T-cell (primary cell): ENCODE results near the gene CHFR. TPM values are rescaled to one million over a fixed set of nuclear protein-coding genes. Genes with fewer than 3 reads are reported as not detected.

Experiments used
- ATAC-seq, 4 experiments: fragments of 200-7000 bp in 3 of 4; fragments of 150-1000 bp in 1 of 4; cut with Tn5 transposase; replicated peaks in 1 of 4; 1 replicate in 3 of 4; 2 replicates in 1 of 4; pipeline ENCODE4 v1.10.0; 2021; ENCODE audit warnings: moderate library complexity in 3 of 4, mild to moderate bottlenecking in 2 of 4, moderate number of reproducible peaks in 1 of 4
- CTCF ChIA-PET, 2 donors: fragments of 300-600 bp; sonication (Branson Sonifier 250); formaldehyde crosslinking; loops; one replicate each; lab custom pipeline; 2022; ENCODE audit warnings: antibody characterized with exemption in 2 of 2; lab: Charles Lee
- POLR2A ChIA-PET, 2 donors: fragments of 300-600 bp; sonication (Branson Sonifier 250); formaldehyde crosslinking; loops; one replicate each; lab custom pipeline; 2022; ENCODE audit warnings: antibody characterized with exemption in 2 of 2; lab: Charles Lee
- DNase-seq, 35 experiments: peaks; one replicate each; pipeline versions ENCODE4 v3.0.0 to v3.0.0-alpha.2; 2013 to 2023
- H3K27ac ChIP-seq: one replicate; pipeline ENCODE4 v1.5.1; 2013; ENCODE audit warnings: low read length
- H3K27me3 ChIP-seq, 2 experiments: replicated peaks in 1 of 2; 1 replicate in 1 of 2; 2 replicates in 1 of 2; pipeline versions ENCODE4 v1.6.1 to v1.7.0; 2013; ENCODE audit warnings: low read length in 1 of 2, mixed read lengths in 1 of 2; ENCODE audit not compliant: control insufficient read depth in 2 of 2, insufficient read depth in 2 of 2; ENCODE audit errors: extremely low read depth in 1 of 2
- H3K36me3 ChIP-seq, 2 donors: 1 replicate in 1 of 2; 2 replicates in 1 of 2; pipeline versions ENCODE4 v1.6.1 to v1.7.0; 2013; ENCODE audit warnings: low read length in 1 of 2; ENCODE audit not compliant: control insufficient read depth in 2 of 2, insufficient read depth in 1 of 2; ENCODE audit errors: extremely low read depth in 1 of 2
- H3K4me1 ChIP-seq, 2 experiments: 1 replicate in 1 of 2; 2 replicates in 1 of 2; pipeline versions ENCODE4 v1.6.1 to v1.7.0; 2013; ENCODE audit warnings: low read length in 2 of 2, mixed read lengths in 1 of 2; ENCODE audit not compliant: insufficient read depth in 2 of 2, control insufficient read depth in 1 of 2; ENCODE audit errors: extremely low read depth in 1 of 2
- H3K4me3 ChIP-seq, 2 donors: 1 replicate in 1 of 2; 2 replicates in 1 of 2; pipeline versions ENCODE4 v1.5.1 to v1.7.0; 2013; ENCODE audit warnings: mild to moderate bottlenecking in 2 of 2, low read length in 1 of 2, moderate library complexity in 1 of 2; ENCODE audit not compliant: control insufficient read depth in 1 of 2; ENCODE audit errors: extremely low read depth in 1 of 2
- H3K9me3 ChIP-seq: 2 replicates; pipeline ENCODE4 v1.7.0; 2013
- H3K27ac Mint-ChIP-seq, 2 donors: one replicate each; pipeline ENCODE4 v1.8.0; 2020 to 2021; ENCODE audit warnings: mild to moderate bottlenecking in 2 of 2, mixed read lengths in 2 of 2
- H3K27me3 Mint-ChIP-seq, 2 donors: one replicate each; pipeline ENCODE4 v1.8.0; 2021 to 2022; ENCODE audit warnings: mixed read lengths in 2 of 2
- H3K36me3 Mint-ChIP-seq: one replicate; pipeline ENCODE4 v1.8.0; 2021; ENCODE audit warnings: mixed read lengths
- H3K4me1 Mint-ChIP-seq, 3 donors: one replicate each; pipeline ENCODE4 v1.8.0; 2020 to 2022; ENCODE audit warnings: mixed read lengths in 3 of 3, mild to moderate bottlenecking in 1 of 3
- H3K4me3 Mint-ChIP-seq, 3 donors: one replicate each; pipeline ENCODE4 v1.8.0; 2020 to 2022; ENCODE audit warnings: mild to moderate bottlenecking in 3 of 3, mixed read lengths in 3 of 3, moderate library complexity in 3 of 3
- H3K9me3 Mint-ChIP-seq, 3 donors: one replicate each; pipeline ENCODE4 v1.8.0; 2020 to 2022; ENCODE audit warnings: mixed read lengths in 3 of 3
- WGBS: methylation state at CpG from one replicate; pipeline ENCODE4 v1.1.5; 2013; ENCODE audit warnings: missing lambda C conversion rate; ENCODE audit not compliant: insufficient coverage; 5-methylcytosine and 5-hydroxymethylcytosine counted together
- total RNA-seq, 35 experiments: library from RNA in 6 of 35; stranded (reverse) in 6 of 35; fragments of 120-200 nt in 1 of 35; gene quantifications; one replicate each; pipeline versions ENCODE4 v1.2.1 to v1.2.4 and lab custom pipeline; 2013 to 2026

Gene CHFR
- total RNA-seq, 5 donors from 2014 or later (not counting 1 experiment from before 2014, with no cell fraction given) = 84.2 to 107 (median 86.0) TPM

DNA sequence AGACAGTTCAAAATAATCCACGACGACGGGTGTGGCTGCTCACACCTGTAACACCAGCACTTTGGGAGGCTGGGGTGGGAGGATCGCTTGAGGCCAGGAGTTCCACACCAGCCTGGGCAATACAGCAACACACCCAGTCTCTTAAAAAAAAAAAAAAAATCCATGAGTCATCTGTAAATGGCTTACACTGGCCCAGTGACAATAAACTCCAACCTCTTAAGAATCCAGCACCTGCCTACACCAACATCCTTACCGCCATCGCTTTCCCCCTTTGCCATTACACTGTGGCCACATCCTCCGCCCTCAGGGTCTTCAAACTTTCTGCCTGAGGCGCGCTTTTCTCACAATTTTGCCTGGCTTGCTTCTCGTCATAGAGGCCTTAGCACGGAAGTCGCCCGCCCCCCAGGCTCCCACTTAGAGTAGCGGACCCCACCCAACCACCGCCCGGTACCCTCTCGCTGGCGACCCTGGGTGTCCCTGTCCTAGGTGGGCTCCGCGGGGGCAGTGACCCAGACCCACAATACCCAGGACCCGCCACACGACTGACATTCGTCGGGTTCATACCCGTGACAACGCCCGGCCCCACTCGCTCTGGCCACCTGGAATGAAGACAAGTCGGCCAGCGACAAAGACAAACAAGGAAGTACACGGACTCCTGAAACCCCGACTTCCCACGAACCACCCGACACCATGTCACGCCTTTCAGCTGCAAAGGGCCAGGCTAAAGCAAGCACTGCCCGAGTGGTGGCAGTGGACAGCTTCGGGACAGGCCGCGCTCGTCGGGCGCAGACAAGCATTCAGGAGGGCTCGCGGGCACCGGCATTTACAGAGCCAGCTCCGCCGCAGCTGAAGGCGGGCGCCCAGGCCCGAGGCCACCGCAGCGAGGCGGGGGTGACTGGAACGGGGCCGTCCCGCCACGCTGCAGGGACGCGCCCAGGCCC, 59.4 kb downstream of the CHFR start:
- H3K27me3 Mint-ChIP-seq = peaks cover 0 to 3% of the 10 kb centered on the region in 2 donors
- ChIA-PET POLR2A (interaction anchor here (0.5 to 0.7 kb wide), 2 partner anchors 73 to 81 kb away, joined by 3 to 4 read pairs; no protein-coding TSS in a partner anchor), CTCF (interaction anchor here in 1 of 2 donors (0.6 to 1.1 kb wide), 3 partner anchors 76 to 87 kb away, joined by 3 to 7 read pairs (median 3); no protein-coding TSS in a partner anchor)
- peak overlapping the region; percentile 66 to 85 for H3K27ac Mint-ChIP-seq
- Histone ChIP-seq H3K9me3 (no peaks in the 10 kb centered on the region), H3K36me3 (peaks cover 7 to 32% of the 10 kb centered on the region in 2 donors), H3K27ac (peak overlapping the region; percentile 49), H3K4me3 (peak overlapping the region; percentile 94 to 97), H3K4me1 (peaks cover 8 to 32% of the 10 kb centered on the region in 2 experiments), H3K27me3 (no peaks in the 10 kb centered on the region)
- DNase-seq = peak in 7 of 35 experiments; percentile 3 to 33 (median 16)
- peaks cover 21% of the 10 kb centered on the region for H3K36me3 Mint-ChIP-seq
- ATAC-seq = peak in 2 of 4 experiments; percentile 17 to 21
- H3K4me1 Mint-ChIP-seq = peaks cover 43 to 47% (median 46%) of the 10 kb centered on the region in 3 donors
- no peaks in the 10 kb centered on the region for H3K9me3 Mint-ChIP-seq
- peak overlapping the region; percentile 85 to 90 (median 86) for H3K4me3 Mint-ChIP-seq
- 5% methylated on average over 55 of the region's 59 CpGs for WGBS

DNA sequence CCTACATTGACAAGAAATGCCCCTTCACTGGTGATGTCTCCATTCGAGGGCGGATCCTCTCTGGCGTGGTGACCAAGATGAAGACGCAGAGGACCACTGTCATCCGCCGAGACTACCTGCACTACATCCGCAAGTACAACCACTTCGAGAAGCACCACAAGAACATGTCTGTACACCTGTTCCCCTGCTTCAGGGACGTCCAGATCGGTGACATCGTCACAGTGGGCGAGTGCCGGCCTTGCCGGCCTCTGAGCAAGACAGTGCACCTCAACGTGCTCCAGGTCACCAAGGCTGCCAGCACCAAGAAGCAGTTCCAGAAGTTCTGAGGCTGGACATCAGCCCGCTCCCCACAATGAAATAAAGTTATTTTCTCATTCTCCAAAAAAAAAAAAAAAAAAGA, 61.5 kb downstream of the CHFR start:
- DNase-seq (no peak), ATAC-seq (no peak)
- Mint-ChIP-seq H3K4me3 (peak overlapping the region; percentile 17 to 90 (median 41)), H3K36me3 (peaks cover 21% of the 10 kb centered on the region), H3K27ac (no peak overlapping the region), H3K9me3 (no peaks in the 10 kb centered on the region), H3K4me1 (peaks cover 43 to 47% (median 46%) of the 10 kb centered on the region in 3 donors), H3K27me3 (peaks cover 0 to 3% of the 10 kb centered on the region in 2 donors)
- 92% methylated on average over 15 of the region's 16 CpGs for WGBS
- H3K9me3 ChIP-seq = no peaks in the 10 kb centered on the region
- peaks cover 10 to 43% of the 10 kb centered on the region in 2 donors for H3K36me3 ChIP-seq
- POLR2A ChIA-PET = no interaction called here
- CTCF ChIA-PET = no interaction called here
- no peak overlapping the region for H3K4me3 ChIP-seq
- H3K27me3 ChIP-seq = no peaks in the 10 kb centered on the region
- H3K4me1 ChIP-seq = peaks cover 8 to 32% of the 10 kb centered on the region in 2 experiments
- H3K27ac ChIP-seq = no peak overlapping the region

DNA sequence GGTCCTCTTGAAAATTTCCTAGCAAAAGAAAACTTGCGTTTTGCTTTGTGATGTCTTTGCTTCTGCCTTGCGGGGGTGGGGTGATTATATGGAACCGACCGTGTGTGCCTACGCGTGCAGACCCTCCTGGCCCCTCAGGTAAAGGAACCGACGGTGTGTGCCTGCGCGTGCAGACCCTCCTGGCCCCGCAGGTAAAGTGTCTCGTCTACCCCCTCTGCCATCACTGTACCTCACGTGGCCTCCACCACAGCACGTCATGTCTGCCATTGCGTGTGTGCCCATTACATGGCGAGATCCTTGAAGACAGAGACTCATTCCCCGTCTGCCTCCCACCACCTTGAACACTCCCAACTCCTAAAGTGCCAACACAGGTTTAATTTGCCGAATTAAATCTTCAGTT, 62.3 kb downstream of the CHFR start:
- DNase-seq (no peak), ATAC-seq (no peak)
- peak overlapping the region in 2 of 3 donors; percentile 41 to 90 for H3K4me3 Mint-ChIP-seq
- H3K36me3 Mint-ChIP-seq = peaks cover 21% of the 10 kb centered on the region
- no peak overlapping the region for H3K4me3 ChIP-seq
- peaks cover 43 to 47% (median 46%) of the 10 kb centered on the region in 3 donors for H3K4me1 Mint-ChIP-seq
- H3K9me3 ChIP-seq = no peaks in the 10 kb centered on the region
- POLR2A ChIA-PET = no interaction called here
- peaks cover 0 to 3% of the 10 kb centered on the region in 2 donors for H3K27me3 Mint-ChIP-seq
- H3K4me1 ChIP-seq = peaks cover 8 to 35% of the 10 kb centered on the region in 2 experiments
- H3K27me3 ChIP-seq = no peaks in the 10 kb centered on the region
- 89% methylated on average over 18 of the region's 18 CpGs for WGBS
- CTCF ChIA-PET = no interaction called here
- peaks cover 10 to 49% of the 10 kb centered on the region in 2 donors for H3K36me3 ChIP-seq
- H3K9me3 Mint-ChIP-seq = no peaks in the 10 kb centered on the region
- H3K27ac ChIP-seq = no peak overlapping the region
- H3K27ac Mint-ChIP-seq = no peak overlapping the region

DNA sequence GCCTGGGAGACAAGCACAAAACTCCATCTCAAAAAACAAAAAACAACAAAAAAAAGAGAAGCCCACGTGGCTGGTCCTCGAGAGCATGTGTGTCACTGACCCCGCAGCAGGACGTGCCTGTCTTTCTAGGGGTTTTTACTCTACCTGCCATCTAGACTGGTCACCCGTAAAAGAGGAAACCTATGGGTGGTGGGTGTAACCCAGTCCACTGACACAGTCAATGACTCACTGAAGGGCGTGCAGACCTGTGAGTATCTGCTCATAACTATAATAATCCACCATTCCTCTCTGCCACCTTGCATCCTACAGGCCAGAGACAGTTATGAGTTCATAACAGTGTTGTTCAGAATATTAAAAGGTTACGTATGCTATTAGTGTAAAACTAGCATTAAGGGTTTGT, 63.4 kb downstream of the CHFR start:
- H3K36me3 ChIP-seq = peaks cover 13 to 55% of the 10 kb centered on the region in 2 donors
- ChIA-PET CTCF (no interaction called here), POLR2A (no interaction called here)
- DNase-seq (no peak), ATAC-seq (no peak)
- H3K4me3 ChIP-seq = no peak overlapping the region
- H3K9me3 ChIP-seq = no peaks in the 10 kb centered on the region
- no peak overlapping the region for H3K27ac ChIP-seq
- Mint-ChIP-seq H3K9me3 (no peaks in the 10 kb centered on the region), H3K27me3 (peaks cover 0 to 3% of the 10 kb centered on the region in 2 donors), H3K36me3 (peaks cover 21% of the 10 kb centered on the region), H3K27ac (no peak overlapping the region), H3K4me3 (no peak overlapping the region), H3K4me1 (peaks cover 35 to 50% (median 40%) of the 10 kb centered on the region in 3 donors)
- no peaks in the 10 kb centered on the region for H3K27me3 ChIP-seq
- WGBS = no CpG with 5 or more reads among the region's 7 CpGs
- H3K4me1 ChIP-seq = peaks cover 6 to 40% of the 10 kb centered on the region in 2 experiments

DNA sequence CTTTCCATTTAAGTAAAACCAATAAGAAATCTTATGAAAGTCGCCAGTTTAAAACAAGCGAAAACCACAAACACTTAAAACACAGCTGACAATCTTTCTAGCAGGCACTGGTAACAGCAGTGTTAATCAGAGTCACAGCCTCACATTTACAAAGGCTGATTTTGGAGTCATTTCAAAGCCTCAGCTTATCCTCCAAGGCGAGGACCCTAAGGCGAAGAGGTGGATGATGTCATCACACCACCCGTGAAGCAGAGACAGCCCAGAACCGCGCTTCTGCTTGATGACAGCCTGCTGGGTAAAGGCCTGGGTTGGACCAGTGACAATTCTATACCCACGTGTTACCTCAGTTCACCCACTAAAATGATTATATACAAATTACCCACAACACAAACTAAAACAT, 68.8 kb downstream of the CHFR start:
- H3K27me3 Mint-ChIP-seq = no peaks in the 10 kb centered on the region
- peak in 1 of 4 experiments; percentile 20 for ATAC-seq
- H3K27ac Mint-ChIP-seq = peak overlapping the region in 1 of 2 donors; percentile 6

DNA sequence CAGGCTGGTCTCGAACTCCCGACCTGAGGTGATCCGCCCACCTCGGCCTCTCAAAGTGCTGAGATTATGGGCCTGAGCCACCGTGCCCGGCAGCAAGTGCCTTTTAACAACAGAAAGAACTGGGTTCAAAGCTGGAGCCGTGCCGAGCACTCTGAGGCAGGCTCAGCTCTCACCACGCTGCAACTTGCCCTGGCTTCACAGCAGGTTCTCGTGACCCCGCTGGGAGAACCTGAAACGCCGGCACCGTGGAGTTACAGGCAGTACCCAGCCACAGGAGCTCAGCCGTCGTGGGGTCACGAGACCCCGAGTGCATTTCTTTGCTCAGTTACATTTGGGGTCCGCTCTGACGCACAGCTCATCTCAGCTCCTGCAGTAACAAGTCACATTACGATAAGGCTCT, 73.2 kb downstream of the CHFR start:
- H3K4me1 Mint-ChIP-seq = peaks cover 5 to 31% (median 16%) of the 10 kb centered on the region in 3 donors
- Histone ChIP-seq H3K4me3 (no peak overlapping the region), H3K9me3 (no peaks in the 10 kb centered on the region), H3K36me3 (peaks cover 35 to 56% of the 10 kb centered on the region in 2 donors), H3K27ac (no peak overlapping the region), H3K27me3 (no peaks in the 10 kb centered on the region), H3K4me1 (peaks cover 0 to 24% of the 10 kb centered on the region in 2 experiments)
- H3K27ac Mint-ChIP-seq = no peak overlapping the region
- H3K27me3 Mint-ChIP-seq = no peaks in the 10 kb centered on the region
- WGBS = 99% methylated on average over 21 of the region's 21 CpGs
- CTCF ChIA-PET = no interaction called here
- ATAC-seq = no peak
- no peak overlapping the region for H3K4me3 Mint-ChIP-seq
- H3K9me3 Mint-ChIP-seq = no peaks in the 10 kb centered on the region
- POLR2A ChIA-PET = no interaction called here
- H3K36me3 Mint-ChIP-seq = peaks cover 36% of the 10 kb centered on the region
- no peak for DNase-seq

More for the DNA sequence above, 68.8 kb downstream of the CHFR start:
- Histone ChIP-seq H3K9me3 (no peaks in the 10 kb centered on the region), H3K4me3 (no peak overlapping the region), H3K36me3 (peaks cover 31 to 66% of the 10 kb centered on the region in 2 donors), H3K27me3 (no peaks in the 10 kb centered on the region), H3K4me1 (peaks cover 0 to 28% of the 10 kb centered on the region in 2 experiments), H3K27ac (peak overlapping the region; percentile 34)
- 80% methylated on average over 3 of the region's 8 CpGs for WGBS
- Mint-ChIP-seq H3K4me1 (peaks cover 0 to 22% (median 4%) of the 10 kb centered on the region in 3 donors), H3K4me3 (no peak overlapping the region), H3K36me3 (peaks cover 20% of the 10 kb centered on the region), H3K9me3 (no peaks in the 10 kb centered on the region)
- peak in 4 of 35 experiments; percentile 5 to 52 (median 24) for DNase-seq
- ChIA-PET POLR2A (no interaction called here), CTCF (interaction anchor here in 1 of 2 donors (0.6 kb wide), 1 partner anchor 102 kb away, joined by 8 read pairs; no protein-coding TSS in a partner anchor)
